Mesothelial cell of epicardium (in vitro differentiated cells): ENCODE results near the gene MYO15A. TPM values are rescaled to one million over a fixed set of nuclear protein-coding genes. Genes with fewer than 3 reads are reported as not detected.

Experiments used
- DNase-seq, 2 experiments: peaks; one replicate each; pipeline ENCODE4 v3.0.0; 2021; ENCODE audit warnings: low spot score in 2 of 2; ENCODE audit not compliant: unreplicated experiment in 2 of 2
- H3K27ac Mint-ChIP-seq: 2 replicates; pipeline ENCODE4 v1.8.0; 2021; ENCODE audit warnings: mixed read lengths
- H3K27me3 Mint-ChIP-seq: 2 replicates; pipeline ENCODE4 v1.8.0; 2021; ENCODE audit warnings: low read depth, mixed read lengths
- H3K36me3 Mint-ChIP-seq: 2 replicates; pipeline ENCODE4 v1.8.0; 2021; ENCODE audit warnings: mixed read lengths
- H3K4me1 Mint-ChIP-seq: 2 replicates; pipeline ENCODE4 v1.8.0; 2021; ENCODE audit warnings: mixed read lengths
- H3K4me3 Mint-ChIP-seq: 2 replicates; pipeline ENCODE4 v1.8.0; 2021; ENCODE audit warnings: mild to moderate bottlenecking, moderate library complexity, mixed read lengths
- H3K9me3 Mint-ChIP-seq: 2 replicates; pipeline ENCODE4 v1.8.0; 2021; ENCODE audit warnings: mixed read lengths
- CTCF ChIP-seq: fragments of 200-600 bp; sonication (generic); IDR thresholded peaks from one replicate; pipeline ENCODE4 v1.5.0; 2021; ENCODE audit warnings: antibody characterized with exemption; ENCODE audit not compliant: unreplicated experiment
- total RNA-seq: library from RNA; stranded (reverse); gene quantifications from 3 replicates; pipeline ENCODE4 v1.2.1, GENCODE V29; 2021

The MYO15A gene
- total RNA-seq, 1 donor from 2014 or later: 6.3 TPM

DNA sequence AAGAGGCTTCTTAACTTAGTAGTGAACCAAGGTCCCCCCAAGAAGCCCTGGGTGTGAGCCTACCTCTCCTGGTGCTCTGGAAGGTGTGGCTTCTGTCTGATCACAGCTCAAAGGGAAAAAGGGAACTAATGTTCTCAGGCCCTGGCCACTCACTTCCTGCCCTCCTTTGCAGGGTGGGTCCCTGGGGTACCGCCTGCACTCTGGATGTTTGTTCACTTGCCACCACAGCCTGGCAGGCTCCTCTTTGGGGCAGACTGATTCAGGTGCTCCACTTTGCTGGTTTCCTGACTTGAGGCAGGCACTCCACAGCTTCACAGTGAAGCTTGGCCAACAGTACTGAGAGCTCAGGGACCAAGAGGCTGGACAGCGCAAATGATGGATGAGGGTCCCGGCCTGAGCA, 5.9 kb upstream of the MYO15A start:
- Mint-ChIP-seq H3K9me3 (no peaks in the 10 kb centered on the region), H3K36me3 (no peaks in the 10 kb centered on the region), H3K4me1 (no peaks in the 10 kb centered on the region), H3K27ac (no peak overlapping the region), H3K27me3 (no peaks in the 10 kb centered on the region), H3K4me3 (no peak overlapping the region)
- TF ChIP-seq CTCF: no peak
- DNase-seq: no peak

GRCh38 chr17:18105027-18105426, 3.5 kb upstream of the MYO15A start:
- no peak overlapping the region for H3K4me3 Mint-ChIP-seq
- no peak for DNase-seq
- no peaks in the 10 kb centered on the region for H3K27me3 Mint-ChIP-seq
- H3K4me1 Mint-ChIP-seq: peaks cover 1% of the 10 kb centered on the region
- TF ChIP-seq CTCF: no peak
- no peak overlapping the region for H3K27ac Mint-ChIP-seq
- H3K36me3 Mint-ChIP-seq: no peaks in the 10 kb centered on the region
- H3K9me3 Mint-ChIP-seq: no peaks in the 10 kb centered on the region

DNA sequence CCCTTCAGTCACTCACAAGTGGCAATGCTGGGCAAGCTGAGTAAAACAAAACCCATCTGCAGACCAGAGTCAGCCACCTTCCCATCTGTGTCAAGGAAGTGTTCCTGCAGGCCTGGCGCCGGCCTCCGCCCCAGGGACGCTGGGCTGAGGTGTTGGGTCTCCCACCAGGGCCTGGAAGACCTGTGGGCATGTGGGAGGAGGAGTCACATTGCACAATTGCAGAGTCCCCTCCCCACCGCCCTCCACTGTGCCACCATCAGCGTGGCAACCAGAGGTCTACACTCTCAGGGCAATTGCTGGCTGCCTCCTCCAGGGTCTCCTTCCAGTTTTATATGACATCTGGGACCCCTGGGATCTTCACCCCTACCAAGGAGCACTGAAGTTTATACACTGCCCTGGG, 3.0 kb upstream of the MYO15A start:
- Mint-ChIP-seq H3K4me1 (peaks cover 1% of the 10 kb centered on the region), H3K36me3 (no peaks in the 10 kb centered on the region), H3K27me3 (no peaks in the 10 kb centered on the region), H3K9me3 (no peaks in the 10 kb centered on the region), H3K27ac (no peak overlapping the region), H3K4me3 (no peak overlapping the region)
- no peak for TF ChIP-seq CTCF
- DNase-seq: no peak

DNA sequence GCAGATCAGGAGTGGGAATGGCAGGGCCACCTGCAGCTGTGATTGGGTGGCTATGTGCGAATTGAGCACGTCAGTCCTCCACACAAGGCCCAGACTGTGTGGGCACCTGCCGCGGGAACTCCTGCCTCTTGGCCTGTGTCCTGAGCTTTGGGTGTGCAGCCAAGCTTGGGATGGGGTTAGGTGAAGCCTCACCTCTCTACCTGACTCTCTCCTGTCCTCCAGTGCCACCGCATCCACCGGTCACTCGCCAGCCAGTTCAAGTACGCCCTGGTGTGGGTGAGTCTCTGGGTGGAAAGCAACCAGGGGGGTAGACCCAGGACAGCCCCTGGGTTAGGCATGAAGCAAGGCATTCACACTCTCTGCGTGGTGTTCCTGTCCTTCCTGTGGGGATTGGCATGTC, 2.3 kb upstream of the MYO15A start:
- H3K4me1 Mint-ChIP-seq: peaks cover 1% of the 10 kb centered on the region
- H3K36me3 Mint-ChIP-seq: no peaks in the 10 kb centered on the region
- DNase-seq: no peak
- no peaks in the 10 kb centered on the region for H3K27me3 Mint-ChIP-seq
- no peak for TF ChIP-seq CTCF
- H3K9me3 Mint-ChIP-seq: no peaks in the 10 kb centered on the region
- no peak overlapping the region for H3K4me3 Mint-ChIP-seq
- H3K27ac Mint-ChIP-seq: no peak overlapping the region

- H3K4me1 Mint-ChIP-seq: peaks cover 1% of the 10 kb centered on the region
- no peaks in the 10 kb centered on the region for H3K9me3 Mint-ChIP-seq
- H3K36me3 Mint-ChIP-seq: no peaks in the 10 kb centered on the region
- DNase-seq: no peak
- H3K4me3 Mint-ChIP-seq: no peak overlapping the region
- no peak for TF ChIP-seq CTCF
- no peak overlapping the region for H3K27ac Mint-ChIP-seq
- no peaks in the 10 kb centered on the region for H3K27me3 Mint-ChIP-seq
Observed at GRCh38 chr17:18107061-18107790, 1.3 kb upstream of the MYO15A start.

DNA sequence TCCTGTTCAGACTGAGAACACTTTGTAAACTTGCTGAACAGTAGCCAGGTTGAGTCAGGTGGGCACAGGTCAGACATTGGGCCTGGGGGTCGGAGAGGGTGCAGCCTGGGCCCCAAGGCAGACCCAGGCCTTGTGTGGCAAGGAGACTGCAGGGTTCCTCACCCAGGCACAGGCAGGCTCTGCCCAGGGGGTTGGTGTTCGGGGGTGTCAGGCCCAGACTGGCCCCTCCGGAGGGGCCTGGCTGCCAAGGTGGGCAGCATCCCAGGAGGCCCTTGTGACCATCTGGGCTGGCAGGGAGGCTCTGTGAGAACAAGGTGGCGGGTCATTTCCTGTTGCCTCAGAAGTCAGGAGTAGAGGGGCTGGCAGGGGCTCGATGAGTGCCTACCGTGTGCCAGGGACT, 585 bp upstream of the MYO15A start:
- H3K36me3 Mint-ChIP-seq: no peaks in the 10 kb centered on the region

More for the DNA sequence above, 585 bp upstream of the MYO15A start:
- no peak overlapping the region for H3K4me3 Mint-ChIP-seq
- DNase-seq: no peak
- TF ChIP-seq CTCF: no peak
- H3K27ac Mint-ChIP-seq: no peak overlapping the region
- H3K9me3 Mint-ChIP-seq: no peaks in the 10 kb centered on the region
- peaks cover 1% of the 10 kb centered on the region for H3K4me1 Mint-ChIP-seq
- no peaks in the 10 kb centered on the region for H3K27me3 Mint-ChIP-seq
